Panc1 (cell line): ENCODE data around the gene FGF9. TPM values are rescaled to one million over a fixed set of nuclear protein-coding genes. Genes with fewer than 3 reads are reported as not detected.

Source experiments
- ATAC-seq: fragments of 200-7000 bp; cut with Tn5 transposase; 2 replicates; pipeline ENCODE4 v1.9.1; 2020; ENCODE audit warnings: mild to moderate bottlenecking, moderate library complexity
- BruUV-seq: library from RNA; stranded (reverse); fragments of 400-500 nt; replicated peaks from 2 replicates; lab custom pipeline; 2021; lab: Mats Ljungman, UMichigan
- CTCF ChIA-PET: fragments of 300-600 bp; sonication (Branson Sonifier 250); formaldehyde crosslinking; loops from one replicate; lab custom pipeline; 2022; ENCODE audit warnings: antibody characterized with exemption; lab: Charles Lee
- POLR2A ChIA-PET: fragments of 300-600 bp; sonication (Branson Sonifier 250); formaldehyde crosslinking; loops from one replicate; lab custom pipeline; 2022; ENCODE audit warnings: antibody characterized with exemption; lab: Charles Lee
- DNase-seq: peaks from one replicate; pipeline ENCODE4 v3.0.0-alpha.2; 2010; ENCODE audit warnings: low read depth, low spot score
- H3K27ac ChIP-seq: 2 replicates; pipeline ENCODE4 v1.5.1; 2011; ENCODE audit warnings: mild to moderate bottlenecking, low read length, inconsistent platforms
- H3K27me3 ChIP-seq: fragments of 200-500 bp; sonication (Bioruptor generic); 2 replicates; pipeline ENCODE4 v1.6.0; 2014; ENCODE audit warnings: low read length, inconsistent platforms; ENCODE audit not compliant: control insufficient read depth, insufficient read depth
- H3K36me3 ChIP-seq: fragments of 200-500 bp; sonication (Bioruptor generic); 2 replicates; pipeline ENCODE4 v1.5.1; 2014; ENCODE audit warnings: inconsistent platforms, mild to moderate bottlenecking, low read length, moderate library complexity; ENCODE audit not compliant: control insufficient read depth, insufficient read depth
- H3K4me1 ChIP-seq: 2 replicates; pipeline ENCODE4 v1.5.1; 2011; ENCODE audit warnings: inconsistent platforms, mild to moderate bottlenecking, low read length, moderate library complexity; ENCODE audit not compliant: control insufficient read depth, insufficient read depth
- H3K4me3 ChIP-seq, 2 experiments: 2 replicates each; pipeline ENCODE4 v1.5.1; 2011 to 2012; ENCODE audit warnings: low read depth in 2 of 2, low read length in 2 of 2, mild to moderate bottlenecking in 2 of 2, inconsistent platforms in 1 of 2, moderate library complexity in 1 of 2
- H3K9me3 ChIP-seq: fragments of 200-500 bp; sonication (Bioruptor generic); 2 replicates; pipeline ENCODE4 v1.5.1; 2014; ENCODE audit warnings: low read depth, mild to moderate bottlenecking, inconsistent platforms, low read length, moderate library complexity; ENCODE audit not compliant: control insufficient read depth, insufficient read depth
- POLR2AphosphoS5 ChIP-seq: IDR thresholded peaks from 2 replicates; pipeline ENCODE4 v1.6.1; 2012; ENCODE audit warnings: mild to moderate bottlenecking, low read depth, low read length, moderate library complexity
- SIN3A ChIP-seq: IDR thresholded peaks from 2 replicates; pipeline ENCODE4 v1.6.1; 2012; ENCODE audit warnings: low read depth, mild to moderate bottlenecking, low read length, moderate library complexity, borderline replicate concordance; ENCODE audit not compliant: insufficient read depth
- TCF7L2 ChIP-seq: IDR thresholded peaks from 2 replicates; pipeline ENCODE4 v1.6.1; 2011; ENCODE audit warnings: mild to moderate bottlenecking, low read depth, low read length, inconsistent platforms
- in situ Hi-C: cut with HindIII; loops from 2 replicates; pipeline ENCODE4 v1.10.0; 2016; ENCODE audit warnings: low sequenced_read_pairs, low pct_unique_long_range_greater_than_20kb
- intact Hi-C: fragments of 100-400 bp; cut with micrococcal nuclease; formaldehyde crosslinking; loops from one replicate; pipeline ENCODE4 v1.10.0; 2022; ENCODE audit not compliant: unreplicated experiment
- total RNA-seq: library from RNA; stranded (reverse); gene quantifications from one replicate; pipeline ENCODE4 v1.2.1, GENCODE V29; 2021; ENCODE audit not compliant: unreplicated experiment
- TF ChIP-seq, protein P1 (sequence below): fragments of 450-650 bp; IDR thresholded peaks from 2 replicates; pipeline ENCODE4 v1.5.1; 2017; ENCODE audit warnings: mild to moderate bottlenecking
- TF ChIP-seq, protein P2 (sequence below), 2 experiments: IDR thresholded peaks; 2 replicates each; pipeline ENCODE4 v1.6.1; 2011 to 2012; ENCODE audit warnings: low read depth in 2 of 2, control low read depth in 1 of 2, low read length in 1 of 2, mild to moderate bottlenecking in 1 of 2, moderate library complexity in 1 of 2; ENCODE audit not compliant: insufficient read depth in 1 of 2

FGF9 gene
- total RNA-seq, 1 experiment from 2014 or later = not detected

DNA sequence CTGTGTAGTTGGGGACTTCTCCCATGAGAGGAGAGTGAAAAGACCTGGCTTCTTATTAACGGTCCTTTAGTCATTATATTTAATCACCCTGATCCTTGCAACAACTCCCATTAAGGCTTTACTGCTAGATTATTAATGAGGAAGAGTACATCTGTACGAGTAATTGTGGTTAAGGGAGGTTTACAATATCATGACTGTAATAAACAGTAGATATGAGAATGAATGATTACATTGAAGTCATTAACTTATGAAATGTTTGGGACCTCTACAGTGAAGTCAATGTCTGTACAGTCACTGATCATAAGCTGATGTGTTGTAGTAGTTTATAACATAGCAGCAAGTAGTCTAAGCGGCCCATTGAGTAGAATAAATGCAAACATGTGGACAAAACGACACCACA lies 24.7 kb downstream of the FGF9 start:
- Histone ChIP-seq H3K36me3 (no peaks in the 10 kb centered on the region), H3K4me3 (no peak overlapping the region), H3K27me3 (peaks cover 4% of the 10 kb centered on the region; the same call in 1 of the 2 replicates), H3K9me3 (no peaks in the 10 kb centered on the region), H3K27ac (no peak overlapping the region), H3K4me1 (no peaks in the 10 kb centered on the region)
- POLR2A ChIA-PET = no interaction called here
- CTCF ChIA-PET = no interaction called here
- TF ChIP-seq, protein P1, sequence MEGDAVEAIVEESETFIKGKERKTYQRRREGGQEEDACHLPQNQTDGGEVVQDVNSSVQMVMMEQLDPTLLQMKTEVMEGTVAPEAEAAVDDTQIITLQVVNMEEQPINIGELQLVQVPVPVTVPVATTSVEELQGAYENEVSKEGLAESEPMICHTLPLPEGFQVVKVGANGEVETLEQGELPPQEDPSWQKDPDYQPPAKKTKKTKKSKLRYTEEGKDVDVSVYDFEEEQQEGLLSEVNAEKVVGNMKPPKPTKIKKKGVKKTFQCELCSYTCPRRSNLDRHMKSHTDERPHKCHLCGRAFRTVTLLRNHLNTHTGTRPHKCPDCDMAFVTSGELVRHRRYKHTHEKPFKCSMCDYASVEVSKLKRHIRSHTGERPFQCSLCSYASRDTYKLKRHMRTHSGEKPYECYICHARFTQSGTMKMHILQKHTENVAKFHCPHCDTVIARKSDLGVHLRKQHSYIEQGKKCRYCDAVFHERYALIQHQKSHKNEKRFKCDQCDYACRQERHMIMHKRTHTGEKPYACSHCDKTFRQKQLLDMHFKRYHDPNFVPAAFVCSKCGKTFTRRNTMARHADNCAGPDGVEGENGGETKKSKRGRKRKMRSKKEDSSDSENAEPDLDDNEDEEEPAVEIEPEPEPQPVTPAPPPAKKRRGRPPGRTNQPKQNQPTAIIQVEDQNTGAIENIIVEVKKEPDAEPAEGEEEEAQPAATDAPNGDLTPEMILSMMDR = no peak
- TF ChIP-seq POLR2AphosphoS5 = no peak
- no peak for TF ChIP-seq SIN3A
- ATAC-seq = no peak
- no peak for DNase-seq
- no TSS peak for BruUV-seq
- in situ Hi-C loops = no loop called here
- intact Hi-C loops = no loop called here

DNA sequence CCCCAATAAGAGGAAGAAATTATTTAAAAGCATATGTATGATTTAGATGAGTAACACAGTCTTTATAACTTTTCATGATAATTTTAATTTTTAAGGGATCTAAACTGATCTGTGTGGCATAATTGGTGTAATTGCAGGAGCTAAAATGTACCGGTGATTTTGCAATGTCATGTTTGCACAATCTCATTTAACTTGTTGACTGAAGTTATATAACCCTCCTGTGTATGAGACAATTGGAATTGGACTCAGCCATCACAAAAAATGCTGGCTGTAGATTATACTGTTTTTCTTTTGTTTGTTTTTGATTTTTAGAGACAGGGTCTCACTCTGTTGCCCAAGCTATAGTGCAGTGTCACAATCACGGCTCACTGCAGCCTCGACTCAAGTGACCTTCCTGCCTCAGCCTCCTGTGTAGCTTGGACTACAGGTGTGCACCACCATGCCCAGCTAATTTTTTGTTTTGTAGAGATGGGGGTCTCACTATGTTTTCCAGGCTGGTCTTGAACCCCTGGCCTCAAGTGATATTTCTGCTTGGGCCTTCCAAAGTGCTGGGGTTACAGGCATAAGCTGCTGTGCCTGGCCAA lies 26.1 kb downstream of the FGF9 start:
- POLR2A ChIA-PET = no interaction called here
- Histone ChIP-seq H3K4me3 (no peak overlapping the region), H3K4me1 (no peaks in the 10 kb centered on the region), H3K36me3 (no peaks in the 10 kb centered on the region), H3K27me3 (peaks cover 4% of the 10 kb centered on the region; the same call in 1 of the 2 replicates), H3K9me3 (no peaks in the 10 kb centered on the region), H3K27ac (no peak overlapping the region)
- intact Hi-C loops (no loop called here), in situ Hi-C loops (no loop called here)
- BruUV-seq = no TSS peak
- ATAC-seq = no peak
- CTCF ChIA-PET = no interaction called here
- no peak for DNase-seq
- no peak for TF ChIP-seq POLR2AphosphoS5
- no peak for TF ChIP-seq TCF7L2
- TF ChIP-seq SIN3A = no peak
- TF ChIP-seq, protein P1 = no peak
- TF ChIP-seq, protein P2, sequence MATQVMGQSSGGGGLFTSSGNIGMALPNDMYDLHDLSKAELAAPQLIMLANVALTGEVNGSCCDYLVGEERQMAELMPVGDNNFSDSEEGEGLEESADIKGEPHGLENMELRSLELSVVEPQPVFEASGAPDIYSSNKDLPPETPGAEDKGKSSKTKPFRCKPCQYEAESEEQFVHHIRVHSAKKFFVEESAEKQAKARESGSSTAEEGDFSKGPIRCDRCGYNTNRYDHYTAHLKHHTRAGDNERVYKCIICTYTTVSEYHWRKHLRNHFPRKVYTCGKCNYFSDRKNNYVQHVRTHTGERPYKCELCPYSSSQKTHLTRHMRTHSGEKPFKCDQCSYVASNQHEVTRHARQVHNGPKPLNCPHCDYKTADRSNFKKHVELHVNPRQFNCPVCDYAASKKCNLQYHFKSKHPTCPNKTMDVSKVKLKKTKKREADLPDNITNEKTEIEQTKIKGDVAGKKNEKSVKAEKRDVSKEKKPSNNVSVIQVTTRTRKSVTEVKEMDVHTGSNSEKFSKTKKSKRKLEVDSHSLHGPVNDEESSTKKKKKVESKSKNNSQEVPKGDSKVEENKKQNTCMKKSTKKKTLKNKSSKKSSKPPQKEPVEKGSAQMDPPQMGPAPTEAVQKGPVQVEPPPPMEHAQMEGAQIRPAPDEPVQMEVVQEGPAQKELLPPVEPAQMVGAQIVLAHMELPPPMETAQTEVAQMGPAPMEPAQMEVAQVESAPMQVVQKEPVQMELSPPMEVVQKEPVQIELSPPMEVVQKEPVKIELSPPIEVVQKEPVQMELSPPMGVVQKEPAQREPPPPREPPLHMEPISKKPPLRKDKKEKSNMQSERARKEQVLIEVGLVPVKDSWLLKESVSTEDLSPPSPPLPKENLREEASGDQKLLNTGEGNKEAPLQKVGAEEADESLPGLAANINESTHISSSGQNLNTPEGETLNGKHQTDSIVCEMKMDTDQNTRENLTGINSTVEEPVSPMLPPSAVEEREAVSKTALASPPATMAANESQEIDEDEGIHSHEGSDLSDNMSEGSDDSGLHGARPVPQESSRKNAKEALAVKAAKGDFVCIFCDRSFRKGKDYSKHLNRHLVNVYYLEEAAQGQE (IDR thresholded peaks at IDR 0.05; ENCODE audit: insufficient read depth in 1 of 2, low read depth in 2 of 2, low read length in 1 of 2) = no peak
